Measurements from ENCODE around the gene SLC17A1.
"Not testable (repeated sequence)": the region's sequence is repeated elsewhere in the genome, so short reads cannot be mapped to it uniquely, and the experiment has no call there.

SLC17A1 gene

DNA sequence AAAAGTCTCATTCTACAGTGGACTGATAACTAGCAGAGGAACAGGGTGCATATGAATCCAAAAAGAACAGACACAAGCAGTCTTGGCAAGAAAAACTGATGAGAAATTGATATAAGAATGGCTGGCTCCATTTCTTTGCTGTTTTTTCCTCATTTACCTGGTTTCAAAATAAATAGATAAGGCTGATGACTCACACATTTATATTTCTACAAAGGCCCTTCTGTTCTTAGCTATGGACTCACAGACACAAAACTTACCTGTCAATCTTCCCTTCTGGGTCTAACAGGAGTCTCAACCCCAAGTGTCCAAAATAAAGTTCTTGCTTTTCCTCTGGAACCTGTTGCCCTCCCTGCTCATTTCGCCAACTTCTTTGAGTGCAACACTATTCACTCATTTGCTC, 76.4 kb downstream of the SLC17A1 start:
- no peak for DNase-seq

DNA sequence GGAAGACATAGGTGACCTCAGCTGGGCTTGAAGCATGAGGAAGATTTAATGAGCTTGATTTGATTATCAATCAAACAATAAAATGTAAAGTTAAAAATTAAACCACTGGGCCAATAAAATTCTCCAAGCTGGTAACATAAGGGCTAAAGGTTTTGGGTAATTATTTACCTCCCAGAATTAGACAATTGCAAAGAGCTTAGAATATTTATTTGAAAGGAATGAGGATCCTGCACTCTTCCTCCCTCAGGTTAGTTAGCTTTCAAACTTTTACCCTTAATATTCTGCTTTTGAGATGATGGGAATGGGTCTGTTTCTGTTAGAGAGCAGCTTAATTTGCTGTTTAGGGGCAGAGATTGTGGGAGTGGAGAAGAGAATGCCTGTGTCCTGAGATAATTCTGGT, 77.3 kb downstream of the SLC17A1 start, which contains the start of gene SLC17A4:
TSS of gene SLC17A4 (plus strand) at position 208 of the 400 bp plus-strand sequence. CDS start 7,221 bp downstream, outside the sequence.
- DNase-seq = no peak

DNA sequence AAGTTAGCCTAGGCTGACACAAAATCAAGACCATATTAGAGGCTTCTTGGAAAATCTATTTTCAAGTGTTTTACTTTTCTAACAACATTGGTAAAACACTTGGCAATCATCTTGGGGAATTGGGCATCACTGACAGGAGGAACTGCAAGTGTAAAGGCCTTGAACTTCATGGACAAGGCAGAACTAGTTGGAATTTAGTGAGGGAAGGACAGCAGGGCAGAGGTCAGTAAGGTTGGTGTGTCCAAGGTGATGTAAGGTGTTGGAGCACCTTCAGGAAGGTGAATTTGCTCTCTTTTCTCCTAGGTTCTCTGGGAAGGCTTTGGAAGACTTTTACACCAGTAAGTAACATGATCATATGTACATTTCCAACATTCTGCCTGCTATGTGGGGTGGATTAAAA, 78.8 kb downstream of the SLC17A1 start:
- no peak for DNase-seq

DNA sequence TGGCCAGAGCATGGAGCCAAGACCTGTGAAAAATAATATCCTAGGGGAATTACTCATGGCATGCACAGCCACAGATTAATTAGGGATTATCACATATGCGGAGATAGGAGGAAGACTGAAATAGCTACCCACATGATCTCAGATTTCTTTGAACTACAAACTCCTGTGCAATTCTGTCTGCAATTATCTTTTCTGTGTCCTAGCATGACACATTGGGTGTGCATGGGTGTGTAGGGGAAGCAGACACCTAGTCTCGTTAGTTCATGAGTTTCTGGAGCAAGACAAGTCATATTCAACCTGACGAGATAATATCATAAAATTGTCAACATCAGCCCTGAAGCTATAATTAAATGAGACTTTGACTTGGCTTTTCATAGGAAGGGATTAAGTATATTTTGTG, 80.9 kb downstream of the SLC17A1 start:
- DNase-seq = no peak

DNA sequence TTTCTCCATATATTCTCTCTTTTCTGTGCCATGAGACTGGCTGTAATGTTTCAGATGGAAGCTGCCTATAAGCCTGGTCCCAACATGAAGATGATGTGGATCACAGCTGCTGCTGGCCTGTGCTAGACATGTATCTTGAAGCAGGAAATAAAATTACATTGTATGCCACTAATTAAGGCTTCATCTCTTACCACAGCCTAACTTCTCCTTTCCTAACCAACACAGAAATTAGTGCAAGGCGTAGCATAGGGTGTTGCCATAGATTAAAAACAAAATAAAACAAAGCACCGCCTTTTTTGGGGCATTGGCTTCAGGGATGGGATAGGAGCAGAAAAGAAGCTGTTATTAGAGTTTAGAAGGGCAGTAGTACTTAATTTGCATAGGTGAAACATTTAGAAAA, 82.0 kb downstream of the SLC17A1 start:
- no peak for DNase-seq

DNA sequence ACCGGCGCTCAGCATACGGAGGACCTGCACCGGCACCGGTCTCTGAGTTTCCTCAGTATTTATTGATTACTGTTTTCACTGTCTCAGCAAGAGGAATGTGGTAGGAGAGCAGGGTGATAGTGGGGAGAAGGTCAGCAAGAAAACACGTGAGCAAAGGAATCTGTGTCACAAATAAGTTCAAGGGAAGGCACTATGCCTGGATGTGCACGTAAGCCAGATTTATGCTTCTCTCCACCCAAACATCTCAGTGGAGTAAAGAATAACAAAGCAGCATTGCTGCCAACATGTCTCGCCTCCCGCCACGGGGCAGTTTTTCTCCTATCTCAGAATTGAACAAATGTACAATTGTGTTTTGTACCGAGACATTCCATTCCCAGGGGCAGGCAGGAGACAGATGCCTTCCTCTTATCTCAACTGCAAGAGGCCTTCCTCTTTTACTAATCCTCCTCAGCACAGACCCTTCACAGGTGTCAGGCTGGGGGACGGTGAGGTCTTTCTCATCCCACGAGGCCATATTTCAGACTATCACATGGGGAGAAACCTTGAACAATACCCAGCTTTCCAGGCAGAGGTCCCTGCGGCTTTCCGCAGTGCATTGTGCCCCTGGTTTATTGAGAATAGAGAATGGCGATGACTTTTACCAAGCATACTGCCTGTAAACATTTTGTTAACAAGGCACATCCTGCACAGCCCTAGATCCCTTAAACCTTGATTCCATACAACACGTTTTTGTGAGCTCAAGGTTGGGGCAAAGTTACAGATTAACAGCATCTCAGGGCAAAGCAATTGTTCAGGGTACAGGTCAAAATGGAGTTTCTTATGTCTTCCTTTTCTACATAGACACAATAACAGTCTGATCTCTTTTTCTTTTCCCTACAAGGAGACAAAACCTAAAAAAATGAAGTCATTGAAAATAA, 83.0 kb downstream of the SLC17A1 start:
- DNase-seq = not testable (repeated sequence)

DNA sequence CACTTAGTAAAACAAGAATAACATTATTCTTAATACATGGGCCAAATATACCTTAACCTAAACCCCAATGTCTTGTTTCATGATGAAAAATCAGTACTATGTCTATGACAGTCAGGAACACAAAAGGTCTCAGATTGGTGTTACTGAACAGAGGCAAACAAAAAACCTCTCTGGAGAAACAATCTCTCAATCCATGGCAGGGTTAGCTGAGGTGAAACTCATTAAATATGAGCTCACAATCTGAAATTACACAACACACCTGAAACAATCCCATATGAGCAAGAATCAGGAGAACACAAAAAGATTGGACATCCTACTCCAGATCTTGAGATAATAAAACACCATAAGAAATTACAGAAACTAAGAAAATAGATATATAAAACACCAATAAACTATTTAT, 83.8 kb downstream of the SLC17A1 start:
- no peak for DNase-seq

DNA sequence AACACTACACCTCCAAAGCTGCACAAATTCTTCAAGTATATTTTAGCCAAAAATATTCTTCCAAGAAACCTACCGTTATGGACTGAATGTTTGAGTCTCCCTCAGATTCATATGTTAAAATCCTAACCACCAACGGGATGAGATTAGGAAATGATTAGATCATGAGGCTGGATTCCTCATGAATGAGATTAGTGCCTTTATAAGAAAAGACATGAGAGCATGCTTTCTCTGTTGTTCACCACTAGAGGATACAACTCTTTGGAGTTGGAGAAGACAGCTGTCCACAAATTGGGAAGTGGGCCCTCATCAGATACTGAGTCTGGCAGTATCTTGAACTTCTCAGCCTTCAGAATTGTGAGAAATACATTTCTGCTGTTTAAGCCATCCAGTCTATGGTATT, 84.4 kb downstream of the SLC17A1 start:
- DNase-seq = no peak

DNA sequence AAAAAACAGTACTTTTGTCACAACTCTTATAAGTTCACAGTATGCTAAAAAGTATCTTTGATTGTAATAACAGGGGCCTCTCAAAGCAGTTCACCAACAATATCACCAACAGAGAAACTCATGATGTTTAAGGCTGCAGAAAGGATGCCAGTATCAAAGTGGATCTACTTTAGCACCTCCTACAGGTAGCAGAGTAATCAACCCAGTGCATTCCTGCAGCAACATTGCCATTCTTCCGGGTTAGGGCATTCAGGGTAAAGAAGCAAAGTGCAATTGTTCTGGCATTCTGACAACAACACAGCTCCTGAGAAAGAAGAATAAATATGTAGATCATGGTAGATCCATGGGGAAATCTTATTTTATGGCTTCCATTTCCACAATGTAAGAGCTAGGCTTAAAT, 84.9 kb downstream of the SLC17A1 start:
- no peak for DNase-seq

DNA sequence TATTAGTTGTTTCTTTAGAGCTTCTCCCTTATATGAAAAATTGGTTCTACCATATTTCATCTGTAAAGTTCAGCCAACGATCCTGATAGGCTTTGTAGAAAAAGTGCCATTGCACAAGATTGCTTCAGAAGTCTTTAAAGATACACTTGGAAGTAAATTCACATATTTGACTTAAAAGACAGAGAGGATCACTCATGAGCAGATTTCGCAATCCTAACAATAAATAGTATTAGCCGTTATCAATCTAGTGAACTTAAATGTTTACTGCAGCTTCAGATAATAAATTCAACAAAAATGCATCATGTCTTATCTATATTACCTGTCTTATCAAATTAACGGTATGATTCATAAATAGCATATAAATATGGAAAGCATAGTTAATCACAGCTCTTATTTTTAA, 86.0 kb downstream of the SLC17A1 start:
- no peak for DNase-seq

DNA sequence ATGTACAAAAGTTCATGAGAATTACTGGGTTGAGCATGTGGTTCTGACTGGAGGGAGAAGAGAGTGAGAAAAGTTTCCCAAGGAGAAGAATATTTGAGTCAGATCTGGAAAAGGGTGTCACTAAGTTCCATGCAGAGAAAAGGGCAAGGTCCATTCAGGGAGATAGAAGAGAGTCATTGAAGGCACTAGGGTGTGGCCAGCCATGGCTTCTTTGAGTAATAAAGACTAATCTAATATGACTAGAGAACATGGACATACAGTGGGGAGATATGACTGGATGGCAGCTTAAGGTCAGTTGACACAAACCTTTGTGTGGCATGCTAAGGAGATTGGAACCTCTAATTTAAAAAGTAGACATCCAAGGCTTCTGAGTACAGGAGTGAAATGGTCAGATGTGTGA, 88.0 kb downstream of the SLC17A1 start:
- DNase-seq = no peak

DNA sequence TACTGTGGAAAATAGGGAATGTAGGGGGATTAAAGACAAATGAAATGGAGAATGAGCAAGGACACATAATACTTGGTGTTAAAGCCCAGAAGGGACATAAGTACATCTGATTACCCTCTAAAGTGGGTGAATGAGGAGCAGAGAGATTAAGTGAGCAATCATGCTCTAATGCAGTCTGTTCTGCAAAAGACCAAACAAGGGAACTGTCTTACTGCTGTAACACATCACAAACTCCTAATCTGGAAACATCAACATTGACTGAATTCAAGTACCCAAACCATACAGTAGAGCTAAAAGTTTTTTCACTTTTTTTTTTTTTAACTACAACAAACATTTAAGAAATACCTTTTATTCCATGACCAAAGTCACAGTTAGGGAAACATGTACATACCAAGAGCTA, 96.6 kb downstream of the SLC17A1 start:
- no peak for DNase-seq
